ENCODE results near the gene CSH1.

GRCh38 chr17:63911041-63911635 lies 14.8 kb upstream of the CSH1 start, which contains the start of gene CSHL1:
- TF ChIP-seq CTCF (IDR thresholded peaks at IDR 0.05) = no peak
- TF ChIP-seq POLR2A (IDR thresholded peaks at IDR 0.05) = no peak
